Mucosa of descending colon (tissue), 3 donors: ENCODE results near the gene RNF40. TPM values are rescaled to one million over a fixed set of nuclear protein-coding genes. Genes with fewer than 3 reads are reported as not detected.
A peak's percentile ranks its signal among the peaks of the same experiment; 100 is the strongest.
"Not testable (repeated sequence)": the region's sequence is repeated elsewhere in the genome, so short reads cannot be mapped to it uniquely, and the experiment has no call there.

Experiments
- ATAC-seq: fragments of 200-7000 bp; cut with Tn5 transposase; one replicate; pipeline ENCODE4 v1.9.1; 2020; ENCODE audit warnings: mild to moderate bottlenecking, moderate library complexity
- DNase-seq, 3 donors: peaks; one replicate each; pipeline ENCODE4 v3.0.0-alpha.2; 2020
- H3K36me3 ChIP-seq: fragments of 200-600 bp; one replicate; pipeline ENCODE4 v1.8.0; 2021; ENCODE audit warnings: low read depth, mild to moderate bottlenecking
- H3K4me1 ChIP-seq: fragments of 200-600 bp; one replicate; pipeline ENCODE4 v1.8.0; 2021; ENCODE audit warnings: low read depth, mild to moderate bottlenecking
- H3K4me3 ChIP-seq: fragments of 200-600 bp; one replicate; pipeline ENCODE4 v1.8.0; 2021; ENCODE audit warnings: mild to moderate bottlenecking
- H3K9me3 ChIP-seq: fragments of 200-600 bp; one replicate; pipeline ENCODE4 v1.8.0; 2021; ENCODE audit warnings: mild to moderate bottlenecking
- intact Hi-C, 2 donors: fragments of 100-400 bp; cut with DNase I in 1 of 2; cut with micrococcal nuclease in 1 of 2; formaldehyde crosslinking; loops; one replicate each; pipeline versions ENCODE4 v1.11.0 to v1.11.1; 2022; cut with DNase I, micrococcal nuclease
- total RNA-seq, 3 donors: library from RNA; stranded (reverse); fragmentation: NEBNext Ultra II Directional in 2 of 3; extraction: Animal tissue kit (Norgen Biotek cat#: 25700) in 2 of 3; gene quantifications; one replicate each; pipeline versions ENCODE4 v1.2.1 to v1.2.4, GENCODE V29; 2021 to 2023
- TF ChIP-seq, protein P1 (sequence below): fragments of 200-600 bp; IDR thresholded peaks from one replicate; pipeline ENCODE4 v1.8.0; 2022; ENCODE audit warnings: antibody characterized with exemption, mild to moderate bottlenecking
- donor health status: DM: no; HTN: no; CAD: no; lungs with moderate emphysema.
- donor health status: DM: no; HTN: no; CAD: no.
- donor health status: DM: no; HTN: yes; CAD: no.

The RNF40 gene
- total RNA-seq, 3 donors from 2014 or later = 87.6 to 110 (median 96.3) TPM

DNA sequence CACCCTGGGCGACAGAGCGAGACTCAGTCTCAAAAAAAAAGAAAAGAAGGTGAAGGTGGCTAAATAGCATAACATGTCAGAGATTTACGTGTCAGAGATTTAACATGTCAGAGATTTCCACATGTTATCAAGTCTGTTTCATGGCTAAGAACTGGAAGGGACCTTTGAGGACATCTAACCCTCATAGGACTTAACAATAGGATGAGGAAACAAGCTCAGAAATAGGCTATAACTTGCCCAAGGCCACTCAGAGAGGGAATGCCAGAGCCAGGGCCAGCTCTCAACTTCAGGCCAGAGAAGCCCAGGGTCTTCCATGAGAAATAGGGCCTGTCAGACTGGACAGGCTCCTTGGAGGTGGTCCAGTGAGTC is 51.7 kb downstream of the RNF40 start:
- TF ChIP-seq, protein P1, sequence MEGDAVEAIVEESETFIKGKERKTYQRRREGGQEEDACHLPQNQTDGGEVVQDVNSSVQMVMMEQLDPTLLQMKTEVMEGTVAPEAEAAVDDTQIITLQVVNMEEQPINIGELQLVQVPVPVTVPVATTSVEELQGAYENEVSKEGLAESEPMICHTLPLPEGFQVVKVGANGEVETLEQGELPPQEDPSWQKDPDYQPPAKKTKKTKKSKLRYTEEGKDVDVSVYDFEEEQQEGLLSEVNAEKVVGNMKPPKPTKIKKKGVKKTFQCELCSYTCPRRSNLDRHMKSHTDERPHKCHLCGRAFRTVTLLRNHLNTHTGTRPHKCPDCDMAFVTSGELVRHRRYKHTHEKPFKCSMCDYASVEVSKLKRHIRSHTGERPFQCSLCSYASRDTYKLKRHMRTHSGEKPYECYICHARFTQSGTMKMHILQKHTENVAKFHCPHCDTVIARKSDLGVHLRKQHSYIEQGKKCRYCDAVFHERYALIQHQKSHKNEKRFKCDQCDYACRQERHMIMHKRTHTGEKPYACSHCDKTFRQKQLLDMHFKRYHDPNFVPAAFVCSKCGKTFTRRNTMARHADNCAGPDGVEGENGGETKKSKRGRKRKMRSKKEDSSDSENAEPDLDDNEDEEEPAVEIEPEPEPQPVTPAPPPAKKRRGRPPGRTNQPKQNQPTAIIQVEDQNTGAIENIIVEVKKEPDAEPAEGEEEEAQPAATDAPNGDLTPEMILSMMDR = no peak
- H3K9me3 ChIP-seq = no peaks in the 10 kb centered on the region
- H3K4me3 ChIP-seq = peak overlapping the region; percentile 24
- ATAC-seq (peak; percentile 52), DNase-seq (no peak)
- intact Hi-C loops = no loop called here
- H3K4me1 ChIP-seq = peaks cover 2% of the 10 kb centered on the region
- H3K36me3 ChIP-seq = no peaks in the 10 kb centered on the region

DNA sequence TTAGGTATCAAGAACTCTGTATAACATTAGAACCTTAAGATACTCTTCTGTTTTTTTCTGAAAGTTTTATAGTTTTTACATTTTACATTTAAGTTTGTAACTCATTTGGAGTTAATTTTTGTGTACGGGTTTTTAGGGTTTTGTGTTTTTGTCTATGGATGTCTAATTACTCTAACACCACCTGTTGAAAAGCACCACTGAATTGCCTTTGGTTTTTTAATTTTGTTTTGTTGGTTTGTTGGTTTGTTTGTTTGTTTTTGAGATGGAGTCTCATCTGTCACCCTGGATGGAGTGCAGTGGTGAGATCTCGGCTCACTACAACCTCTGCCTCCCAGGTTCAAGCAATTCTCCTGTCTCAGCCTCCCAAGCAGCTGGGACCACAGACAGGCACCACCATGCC is 54.6 kb downstream of the RNF40 start:
- intact Hi-C loops = no loop called here
- Histone ChIP-seq H3K4me3 (no peak overlapping the region), H3K36me3 (no peaks in the 10 kb centered on the region), H3K4me1 (peaks cover 8% of the 10 kb centered on the region), H3K9me3 (no peaks in the 10 kb centered on the region)
- no peak for ATAC-seq
- TF ChIP-seq, protein P1 = no peak
- no peak for DNase-seq

DNA sequence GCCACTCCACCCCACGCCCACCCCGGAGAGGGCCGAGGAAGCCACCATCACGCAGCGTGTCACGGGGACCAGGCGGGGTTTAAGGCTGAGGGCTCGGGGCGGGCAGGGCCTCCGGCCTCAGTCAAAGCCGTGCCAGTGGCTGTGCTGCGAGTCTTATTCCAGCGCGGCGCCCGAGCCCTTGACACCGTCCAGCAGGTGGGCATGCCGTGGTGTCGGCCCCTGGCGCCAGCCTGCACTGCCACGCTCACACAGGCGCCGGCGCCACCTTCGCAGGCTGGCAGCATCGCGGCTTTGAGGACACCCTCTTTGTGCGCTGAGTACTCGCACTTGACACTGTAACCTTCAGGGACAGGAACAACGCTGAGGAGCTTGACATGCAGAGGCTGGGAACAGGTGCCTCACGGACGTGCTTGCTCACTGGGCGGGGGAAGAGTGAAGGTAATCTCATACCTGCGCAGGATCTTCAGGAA is 58.9 kb downstream of the RNF40 start:
- intact Hi-C loops = no loop called here
- ATAC-seq = peak; percentile 88
- peaks cover 12% of the 10 kb centered on the region for H3K4me1 ChIP-seq

DNA sequence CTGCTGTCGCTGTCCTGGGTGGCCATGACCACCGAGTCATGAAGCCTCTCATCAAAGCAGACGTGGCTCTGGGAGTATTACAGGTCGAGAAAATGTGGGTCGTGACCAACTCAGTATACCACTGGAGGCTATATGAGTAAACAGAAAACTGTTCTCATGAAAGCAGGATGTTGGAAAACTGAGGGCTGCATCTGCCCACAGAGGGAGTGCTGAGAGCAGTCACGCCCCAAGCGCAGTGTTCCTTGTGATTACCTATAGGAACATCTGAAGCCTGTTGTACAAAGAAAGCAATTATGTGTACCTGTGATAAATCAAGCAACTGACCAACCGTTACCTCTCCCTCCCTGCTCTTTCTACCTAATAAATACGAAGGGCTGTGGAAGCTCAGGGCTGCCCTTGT is 59.3 kb downstream of the RNF40 start:
- H3K4me1 ChIP-seq = peaks cover 12% of the 10 kb centered on the region
- H3K9me3 ChIP-seq, H3K36me3 ChIP-seq, H3K4me3 ChIP-seq, intact Hi-C loops: not testable (repeated sequence)
- ATAC-seq (peak; percentile 86), DNase-seq (peak; percentile 49 to 73 (median 61))

More for the DNA sequence above, 58.9 kb downstream of the RNF40 start:
- TF ChIP-seq, protein P1 = no peak
- Histone ChIP-seq H3K4me3 (no peak overlapping the region), H3K9me3 (no peaks in the 10 kb centered on the region), H3K36me3 (no peaks in the 10 kb centered on the region)
- DNase-seq = peak in 2 of 3 donors; percentile 49 to 60

DNA sequence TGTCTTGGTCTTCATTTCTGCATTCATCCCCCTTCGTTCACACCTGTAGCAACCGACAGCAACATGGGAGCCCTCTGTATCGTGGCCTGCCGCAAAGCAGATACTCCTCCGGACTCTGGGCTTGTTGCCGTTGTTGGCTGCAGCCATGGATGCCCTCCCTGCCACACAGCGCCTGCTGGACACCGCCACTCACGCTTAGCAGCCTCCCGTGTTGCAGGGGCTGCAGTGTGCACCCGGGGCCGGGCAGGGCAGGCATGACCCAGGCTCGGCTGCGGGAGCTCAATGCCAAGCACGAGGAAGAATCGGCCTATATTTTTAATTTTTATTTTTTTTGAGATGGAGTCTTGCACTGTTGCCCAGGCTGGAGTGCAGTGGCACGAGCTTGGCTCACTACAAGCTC is 59.8 kb downstream of the RNF40 start:
- ATAC-seq = no peak
- Histone ChIP-seq H3K4me1 (peaks cover 12% of the 10 kb centered on the region), H3K9me3 (no peaks in the 10 kb centered on the region), H3K4me3 (no peak overlapping the region), H3K36me3 (no peaks in the 10 kb centered on the region)
- DNase-seq = peak in 1 of 3 donors; percentile 34
- TF ChIP-seq, protein P1 = no peak
- intact Hi-C loops = no loop called here

Other genes starting within 250 kb of the RNF40 start
- 10 to 100 TPM; 53.9 to 70.1 (median 65.9) TPM for gene ZNF768, start 235.8 kb upstream of the RNF40 start, total RNA-seq
- gene ZNF747, start 227.5 kb upstream of the RNF40 start, total RNA-seq = 10 to 100 TPM in 2 of 3 donors, 1 to 10 TPM in 1; 9.2 to 13.8 (median 10.5) TPM
- gene ZNF764, start 203.9 kb upstream of the RNF40 start, total RNA-seq = 10 to 100 TPM; 11.2 to 20.2 (median 12.7) TPM
- gene ZNF688, start 190.6 kb upstream of the RNF40 start, total RNA-seq = 10 to 100 TPM; 17.0 to 23.0 (median 20.7) TPM
- gene ZNF785, start 176.6 kb upstream of the RNF40 start, total RNA-seq = 10 to 100 TPM; 14.7 to 28.4 (median 24.8) TPM
- 10 to 100 TPM in 2 of 3 donors, 1 to 10 TPM in 1; 7.6 to 10.7 (median 10.5) TPM for gene ZNF689, start 151.9 kb upstream of the RNF40 start, total RNA-seq
- 10 to 100 TPM; 42.1 to 65.6 (median 45.6) TPM for gene PRR14, start 111.4 kb upstream of the RNF40 start, total RNA-seq
- gene FBRS, start 103.9 kb upstream of the RNF40 start, total RNA-seq = 10 to 100 TPM; 82.6 to 97.1 (median 85.8) TPM
- 10 to 100 TPM; 64.8 to 88.9 (median 65.4) TPM for gene SRCAP, start 63.2 kb upstream of the RNF40 start, total RNA-seq
- 10 to 100 TPM; 32.1 to 37.6 (median 33.0) TPM for gene PHKG2, start 13.9 kb upstream of the RNF40 start, total RNA-seq
- 1 to 10 TPM; 4.6 to 5.5 (median 5.1) TPM for gene CFAP119, start 260 bp upstream of the RNF40 start, total RNA-seq
- 10 to 100 TPM; 13.4 to 14.9 (median 14.6) TPM for gene ZNF629, start 24.9 kb downstream of the RNF40 start, total RNA-seq
- gene BCL7C, start 131.8 kb downstream of the RNF40 start, total RNA-seq = 10 to 100 TPM; 20.8 to 30.6 (median 25.3) TPM
- 1 to 10 TPM; 1.1 to 7.6 (median 1.5) TPM for gene CTF1, start 134.3 kb downstream of the RNF40 start, total RNA-seq
- gene FBXL19, start 161.2 kb downstream of the RNF40 start, total RNA-seq = 10 to 100 TPM; 17.6 to 30.3 (median 22.4) TPM
- 10 to 100 TPM; 14.6 to 24.6 (median 15.4) TPM for gene ORAI3, start 186.7 kb downstream of the RNF40 start, total RNA-seq
- 10 to 100 TPM; 13.4 to 24.7 (median 13.7) TPM for gene SETD1A, start 195.4 kb downstream of the RNF40 start, total RNA-seq
- gene HSD3B7, start 222.9 kb downstream of the RNF40 start, total RNA-seq = 10 to 100 TPM; 16.5 to 27.7 (median 23.2) TPM
- 1 to 10 TPM in 1 of 3 donors, under 1 TPM in 2; 0.14 to 2.8 (median 0.84) TPM for gene STX1B, start 248.3 kb downstream of the RNF40 start, total RNA-seq